Activated CD4-positive, alpha-beta T cell treated with anti-CD3 and anti-CD28 coated beads for 36 hours (primary cell): ENCODE data around the gene COL17A1. TPM values are rescaled to one million over a fixed set of nuclear protein-coding genes. Genes with fewer than 3 reads are reported as not detected.

Experiments
- ATAC-seq: fragments of 200-7000 bp; cut with Tn5 transposase; one replicate; pipeline ENCODE4 v1.10.0; 2021; ENCODE audit warnings: mild to moderate bottlenecking, moderate library complexity
- CTCF ChIA-PET: fragments of 350-600 bp; sonication (Branson Sonifier 250); formaldehyde crosslinking; loops from one replicate; lab custom pipeline; 2021; ENCODE audit warnings: antibody characterized with exemption; lab: Charles Lee
- POLR2A ChIA-PET: fragments of 350-600 bp; sonication (Branson Sonifier 250); formaldehyde crosslinking; loops from one replicate; lab custom pipeline; 2021; ENCODE audit warnings: antibody characterized with exemption, inconsistent platforms; lab: Charles Lee
- DNase-seq: peaks from one replicate; pipeline ENCODE4 v3.0.0-alpha.2; 2020
- H3K27ac Mint-ChIP-seq: one replicate; pipeline ENCODE4 v1.8.0; 2021; ENCODE audit warnings: mixed read lengths
- H3K27me3 Mint-ChIP-seq: one replicate; pipeline ENCODE4 v1.8.0; 2021; ENCODE audit warnings: mixed read lengths
- H3K36me3 Mint-ChIP-seq: one replicate; pipeline ENCODE4 v1.8.0; 2021; ENCODE audit warnings: low read depth, mixed read lengths
- H3K4me1 Mint-ChIP-seq: one replicate; pipeline ENCODE4 v1.8.0; 2021; ENCODE audit warnings: mixed read lengths
- H3K4me3 Mint-ChIP-seq: one replicate; pipeline ENCODE4 v1.8.0; 2021; ENCODE audit warnings: mild to moderate bottlenecking, moderate library complexity, mixed read lengths
- H3K9me3 Mint-ChIP-seq: one replicate; pipeline ENCODE4 v1.8.0; 2021; ENCODE audit warnings: low read depth, mixed read lengths
- intact Hi-C, 2 experiments: fragments of 100-400 bp; cut with DNase I in 1 of 2; cut with micrococcal nuclease in 1 of 2; formaldehyde crosslinking; loops; one replicate each; pipeline versions ENCODE4 v1.14.2 to v1.15.1; 2022 to 2024; cut with DNase I, micrococcal nuclease
- total RNA-seq, 2 experiments: library from RNA; stranded (reverse); gene quantifications; one replicate each; pipeline ENCODE4 v1.2.3, GENCODE V29; 2021

Gene COL17A1
- total RNA-seq, 2 experiments from 2014 or later, result not detected

- ChIA-PET CTCF (no interaction called here), POLR2A (no interaction called here)
- Mint-ChIP-seq H3K36me3 (no peaks in the 10 kb centered on the region), H3K9me3 (no peaks in the 10 kb centered on the region), H3K4me3 (no peak overlapping the region), H3K27ac (no peak overlapping the region), H3K4me1 (no peaks in the 10 kb centered on the region), H3K27me3 (no peaks in the 10 kb centered on the region)
- no peak for DNase-seq
- intact Hi-C loops, result no loop called here
- no peak for ATAC-seq
Measured at GRCh38 chr10:104076743-104077160, 8.9 kb downstream of the COL17A1 start.

DNA sequence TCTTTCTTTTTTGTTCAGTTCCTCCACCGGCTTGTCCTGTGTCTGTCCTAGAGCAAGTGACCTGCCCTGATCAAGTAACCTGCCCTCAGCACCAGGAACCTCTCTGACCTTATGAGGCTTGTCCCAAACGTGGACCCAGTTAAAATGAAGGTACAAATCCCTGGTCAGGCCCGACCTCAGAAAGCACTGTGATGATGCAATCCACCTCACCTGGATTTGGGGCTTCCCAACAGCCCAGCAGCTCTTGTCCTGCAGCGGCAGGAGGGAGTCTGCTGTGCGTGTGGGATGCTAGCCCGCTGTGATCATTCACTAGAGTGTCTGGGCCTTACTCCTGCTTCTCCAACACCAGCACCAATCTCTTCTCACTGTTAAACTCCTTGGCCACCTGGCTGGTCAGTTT lies 11.2 kb downstream of the COL17A1 start:
- Mint-ChIP-seq H3K27me3 (no peaks in the 10 kb centered on the region), H3K4me1 (no peaks in the 10 kb centered on the region), H3K27ac (no peak overlapping the region), H3K36me3 (no peaks in the 10 kb centered on the region), H3K9me3 (no peaks in the 10 kb centered on the region), H3K4me3 (no peak overlapping the region)
- DNase-seq (no peak), ATAC-seq (no peak)
- ChIA-PET CTCF (no interaction called here), POLR2A (no interaction called here)
- intact Hi-C loops, result no loop called here

- intact Hi-C loops, result no loop called here
- no peaks in the 10 kb centered on the region for H3K27me3 Mint-ChIP-seq
- no peaks in the 10 kb centered on the region for H3K4me1 Mint-ChIP-seq
- DNase-seq, result no peak
- no peak for ATAC-seq
- H3K4me3 Mint-ChIP-seq, result no peak overlapping the region
- CTCF ChIA-PET, result interaction anchor here (0.8 to 1.3 kb wide), 3 partner anchors 9 to 49 kb away, joined by 3 to 4 read pairs (median 4); partner anchors contain the start of gene SFR1
- no peaks in the 10 kb centered on the region for H3K36me3 Mint-ChIP-seq
- no peak overlapping the region for H3K27ac Mint-ChIP-seq
- POLR2A ChIA-PET, result no interaction called here
- H3K9me3 Mint-ChIP-seq, result no peaks in the 10 kb centered on the region
Measured at GRCh38 chr10:104072786-104073185, 12.9 kb downstream of the COL17A1 start.

- no peak for ATAC-seq
Measured at GRCh38 chr10:104069613-104070012, 16.1 kb downstream of the COL17A1 start.

DNA sequence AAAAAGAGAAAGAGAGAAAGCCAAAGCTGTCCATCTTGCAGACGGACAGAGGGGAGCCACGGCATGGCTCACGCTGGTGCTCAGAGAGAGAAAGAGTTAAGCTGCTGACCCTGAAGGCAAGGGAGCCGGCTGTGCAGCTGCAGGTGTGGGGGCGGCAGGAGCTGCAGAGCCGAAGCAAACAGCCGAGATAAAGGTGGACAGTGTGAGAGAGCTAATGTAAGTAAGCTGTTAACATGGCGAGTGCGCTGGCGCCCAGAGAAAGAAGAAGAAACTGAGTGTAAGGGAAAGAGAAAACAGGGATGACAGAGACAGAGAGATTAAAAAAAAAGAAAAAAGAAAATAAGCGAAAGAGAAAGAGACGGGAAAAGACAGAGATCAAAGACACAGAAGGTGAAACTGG lies 18.2 kb downstream of the COL17A1 start:
- ATAC-seq, result no peak
- no peak for DNase-seq
- no peaks in the 10 kb centered on the region for H3K27me3 Mint-ChIP-seq
- ChIA-PET CTCF (no interaction called here), POLR2A (no interaction called here)
- no peak overlapping the region for H3K4me3 Mint-ChIP-seq
- H3K4me1 Mint-ChIP-seq, result no peaks in the 10 kb centered on the region
- H3K27ac Mint-ChIP-seq, result no peak overlapping the region
- intact Hi-C loops, result no loop called here
- no peaks in the 10 kb centered on the region for H3K36me3 Mint-ChIP-seq
- H3K9me3 Mint-ChIP-seq, result no peaks in the 10 kb centered on the region

More at GRCh38 chr10:104069613-104070012, 16.1 kb downstream of the COL17A1 start:
- Mint-ChIP-seq H3K27ac (no peak overlapping the region), H3K27me3 (no peaks in the 10 kb centered on the region), H3K4me3 (no peak overlapping the region), H3K36me3 (no peaks in the 10 kb centered on the region), H3K9me3 (no peaks in the 10 kb centered on the region), H3K4me1 (no peaks in the 10 kb centered on the region)
- CTCF ChIA-PET, result interaction anchor here (1.1 to 1.5 kb wide), 3 partner anchors 10 to 205 kb away, joined by 3 to 6 read pairs (median 4); no protein-coding TSS in a partner anchor
- DNase-seq, result no peak
- POLR2A ChIA-PET, result no interaction called here
- intact Hi-C loops, result no loop called here

DNA sequence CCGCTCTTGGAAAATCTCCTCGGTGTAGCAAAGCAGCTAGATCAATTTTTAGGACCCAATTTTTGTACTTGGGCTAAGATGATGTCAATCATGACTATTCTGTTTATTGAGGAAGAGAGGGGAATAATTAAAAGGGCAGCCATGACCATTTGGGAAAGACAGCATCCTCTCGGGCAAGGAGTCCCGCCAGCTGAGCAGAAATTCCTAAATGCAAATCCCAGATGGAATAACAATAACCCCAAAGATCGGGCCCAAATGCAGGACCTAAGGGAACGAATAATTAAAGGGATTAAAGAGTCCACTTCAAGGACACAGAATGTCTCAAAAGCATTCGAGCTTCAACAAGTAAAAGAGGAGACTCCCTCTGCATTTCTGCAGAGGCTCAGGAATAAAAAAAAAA lies 18.7 kb downstream of the COL17A1 start:
- ChIA-PET POLR2A (no interaction called here), CTCF (interaction anchor here (0.6 to 1.4 kb wide), 4 partner anchors 11 to 183 kb away, joined by 3 to 4 read pairs (median 3); no protein-coding TSS in a partner anchor)
- ATAC-seq (no peak), DNase-seq (no peak)
- Mint-ChIP-seq H3K9me3 (no peaks in the 10 kb centered on the region), H3K27me3 (no peaks in the 10 kb centered on the region), H3K4me1 (no peaks in the 10 kb centered on the region), H3K27ac (no peak overlapping the region), H3K36me3 (no peaks in the 10 kb centered on the region), H3K4me3 (no peak overlapping the region)
- intact Hi-C loops, result no loop called here

- Mint-ChIP-seq H3K27ac (no peak overlapping the region), H3K4me3 (no peak overlapping the region), H3K36me3 (no peaks in the 10 kb centered on the region), H3K4me1 (no peaks in the 10 kb centered on the region), H3K9me3 (no peaks in the 10 kb centered on the region), H3K27me3 (no peaks in the 10 kb centered on the region)
- POLR2A ChIA-PET, result interaction anchor here (0.6 kb wide), 1 partner anchor 522 kb away, joined by 3 read pairs; no protein-coding TSS in a partner anchor
- DNase-seq (no peak), ATAC-seq (no peak)
- CTCF ChIA-PET, result interaction anchor here (0.7 to 1.4 kb wide), 3 partner anchors 10 to 54 kb away, joined by 3 read pairs; no protein-coding TSS in a partner anchor
- intact Hi-C loops, result no loop called here
Measured at GRCh38 chr10:104065748-104066147, 19.9 kb downstream of the COL17A1 start.

- Mint-ChIP-seq H3K27ac (no peak overlapping the region), H3K36me3 (no peaks in the 10 kb centered on the region), H3K27me3 (no peaks in the 10 kb centered on the region), H3K9me3 (no peaks in the 10 kb centered on the region), H3K4me1 (no peaks in the 10 kb centered on the region), H3K4me3 (no peak overlapping the region)
- ATAC-seq (no peak), DNase-seq (no peak)
- POLR2A ChIA-PET, result no interaction called here
- CTCF ChIA-PET, result interaction anchor here (2.2 kb wide), 1 partner anchor 9 kb away, joined by 4 read pairs; no protein-coding TSS in a partner anchor
- intact Hi-C loops, result no loop called here
Measured at GRCh38 chr10:104061196-104061595, 24.5 kb downstream of the COL17A1 start.

GRCh38 chr10:104059364-104059763 lies 26.3 kb downstream of the COL17A1 start:
- DNase-seq (no peak), ATAC-seq (no peak)
- Mint-ChIP-seq H3K4me1 (no peaks in the 10 kb centered on the region), H3K27ac (no peak overlapping the region), H3K4me3 (no peak overlapping the region), H3K27me3 (no peaks in the 10 kb centered on the region), H3K9me3 (no peaks in the 10 kb centered on the region), H3K36me3 (no peaks in the 10 kb centered on the region)
- ChIA-PET CTCF (interaction anchor here (0.7 to 2.2 kb wide), 4 partner anchors 11 to 189 kb away, joined by 3 to 4 read pairs (median 4); no protein-coding TSS in a partner anchor), POLR2A (no interaction called here)
- intact Hi-C loops, result no loop called here

DNA sequence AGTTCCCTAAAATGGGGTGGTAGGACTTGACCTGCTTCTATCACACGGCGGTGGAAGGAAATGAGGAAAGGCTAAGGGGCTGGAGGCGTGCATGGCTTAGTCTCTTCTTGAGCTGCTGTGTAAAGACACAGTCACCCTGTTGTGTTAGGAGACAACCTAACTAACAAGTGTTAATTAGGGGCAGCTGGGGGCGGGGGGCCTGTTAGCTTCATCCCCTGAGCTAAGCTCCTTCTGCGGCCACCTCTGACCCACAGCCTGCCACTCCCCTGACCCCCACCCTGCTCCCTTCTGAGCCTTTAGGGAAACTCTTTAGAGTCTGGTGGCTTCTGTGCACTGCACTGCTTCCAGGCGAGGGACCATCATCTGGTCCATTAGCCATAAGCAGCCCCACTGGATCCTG lies 28.0 kb downstream of the COL17A1 start:
- Mint-ChIP-seq H3K4me1 (no peaks in the 10 kb centered on the region), H3K27ac (no peak overlapping the region), H3K4me3 (no peak overlapping the region), H3K9me3 (no peaks in the 10 kb centered on the region), H3K36me3 (no peaks in the 10 kb centered on the region), H3K27me3 (no peaks in the 10 kb centered on the region)
- DNase-seq (no peak), ATAC-seq (no peak)
- POLR2A ChIA-PET, result interaction anchor here (1.2 kb wide), 1 partner anchor 136 kb away, joined by 3 read pairs; no protein-coding TSS in a partner anchor
- CTCF ChIA-PET, result interaction anchor here (0.9 kb wide), 1 partner anchor 23 kb away, joined by 3 read pairs; no protein-coding TSS in a partner anchor
- intact Hi-C loops, result no loop called here

DNA sequence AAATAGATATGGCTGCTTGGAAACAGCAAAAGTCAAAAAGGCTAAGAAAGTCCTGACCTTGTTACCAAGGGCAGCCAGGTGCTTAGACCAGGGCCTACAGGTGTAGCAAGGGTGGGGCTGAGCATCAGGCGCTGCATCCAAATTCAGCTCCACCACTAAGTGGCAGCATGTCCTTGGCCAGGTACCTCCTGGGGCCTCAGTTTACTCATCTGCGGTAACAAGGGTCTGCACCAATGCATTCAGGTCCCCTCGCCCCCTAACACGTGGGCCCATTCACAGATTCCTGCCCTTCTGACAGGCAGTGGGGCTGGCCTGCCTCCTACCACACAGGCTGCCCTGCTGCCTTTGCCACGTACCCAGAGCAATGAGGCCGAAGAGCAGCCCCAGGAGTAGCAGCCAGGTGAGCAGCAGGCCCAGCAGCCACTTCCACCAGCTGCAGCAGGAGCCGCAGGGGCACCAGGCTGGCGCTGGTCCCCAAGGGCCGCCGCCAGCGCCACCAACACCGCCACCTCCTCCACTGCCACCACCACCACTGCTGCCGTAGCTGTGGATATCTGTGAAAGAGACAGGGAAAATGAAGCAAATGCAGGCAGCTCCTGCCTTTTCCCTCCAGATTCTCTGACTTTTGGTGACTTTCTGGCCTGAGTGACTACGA lies 28.9 kb downstream of the COL17A1 start:
- no peaks in the 10 kb centered on the region for H3K27me3 Mint-ChIP-seq
- ATAC-seq (no peak), DNase-seq (no peak)
- ChIA-PET CTCF (interaction anchor here (0.9 to 1.0 kb wide), 3 partner anchors 24 to 164 kb away, joined by 3 read pairs; no protein-coding TSS in a partner anchor), POLR2A (no interaction called here)
- H3K27ac Mint-ChIP-seq, result no peak overlapping the region
- no peaks in the 10 kb centered on the region for H3K36me3 Mint-ChIP-seq
- no peaks in the 10 kb centered on the region for H3K4me1 Mint-ChIP-seq
- no peaks in the 10 kb centered on the region for H3K9me3 Mint-ChIP-seq
- no peak overlapping the region for H3K4me3 Mint-ChIP-seq
- intact Hi-C loops, result no loop called here

DNA sequence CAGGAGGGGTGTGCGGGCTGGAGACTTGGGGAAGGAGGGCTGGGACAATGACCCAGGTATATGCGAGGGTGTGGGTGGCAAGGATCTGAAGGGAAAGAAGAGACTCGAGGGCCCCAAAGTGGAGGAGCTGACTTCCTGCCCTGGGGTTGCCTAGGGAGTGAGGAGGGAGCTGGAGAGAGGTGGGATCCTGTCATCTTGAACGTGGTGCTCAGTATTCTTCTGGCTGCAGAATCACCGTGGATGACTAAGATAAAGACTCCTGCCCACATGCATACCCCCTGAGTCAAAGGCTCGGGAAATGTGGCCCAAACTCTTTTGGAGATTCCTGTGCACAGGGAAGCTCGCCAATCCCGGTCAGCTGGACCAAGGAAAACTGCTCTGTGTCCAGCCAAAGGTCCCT lies 31.2 kb downstream of the COL17A1 start:
- intact Hi-C loops, result no loop called here
- POLR2A ChIA-PET, result no interaction called here
- CTCF ChIA-PET, result interaction anchor here (1.3 kb wide), 1 partner anchor 19 kb away, joined by 4 read pairs; no protein-coding TSS in a partner anchor

More for the DNA sequence above, 31.2 kb downstream of the COL17A1 start:
- no peaks in the 10 kb centered on the region for H3K36me3 Mint-ChIP-seq
- DNase-seq (no peak), ATAC-seq (no peak)
- no peak overlapping the region for H3K27ac Mint-ChIP-seq
- H3K27me3 Mint-ChIP-seq, result no peaks in the 10 kb centered on the region
- H3K4me1 Mint-ChIP-seq, result peaks cover 3% of the 10 kb centered on the region
- H3K4me3 Mint-ChIP-seq, result no peak overlapping the region
- no peaks in the 10 kb centered on the region for H3K9me3 Mint-ChIP-seq
